ENCODE results near the gene TNIK.

TNIK gene

GRCh38 chr3:171190668-171191067, 269.5 kb downstream of the TNIK start:
- ATAC-seq (ENCODE audit: low read depth): peak; percentile 59; the same call in 2 of the 3 replicates
- Histone ChIP-seq H3K4me3 (ENCODE audit: severe bottlenecking) (no peak overlapping the region), H3K36me3 (ENCODE audit: low read depth) (no peaks in the 10 kb centered on the region), H3K9me3 (ENCODE audit: severe bottlenecking) (no peaks in the 10 kb centered on the region), H3K27ac (ENCODE audit: poor library complexity, severe bottlenecking) (no peak overlapping the region), H3K4me1 (ENCODE audit: insufficient read depth, poor library complexity, severe bottlenecking) (peaks cover 26% of the 10 kb centered on the region), H3K27me3 (ENCODE audit: insufficient read depth, poor library complexity, severe bottlenecking) (no peaks in the 10 kb centered on the region)
- DNase-seq (ENCODE audit: low spot score): no peak
- no peak for TF ChIP-seq CTCF (IDR thresholded peaks at IDR 0.05; ENCODE audit: poor library complexity, severe bottlenecking)

GRCh38 chr3:171189394-171190080, 270.7 kb downstream of the TNIK start:
- DNase-seq (ENCODE audit: low spot score) (no peak), ATAC-seq (ENCODE audit: low read depth) (no peak)
- Histone ChIP-seq H3K27me3 (ENCODE audit: insufficient read depth, poor library complexity, severe bottlenecking) (no peaks in the 10 kb centered on the region), H3K27ac (ENCODE audit: poor library complexity, severe bottlenecking) (no peak overlapping the region), H3K36me3 (ENCODE audit: low read depth) (no peaks in the 10 kb centered on the region), H3K9me3 (ENCODE audit: severe bottlenecking) (no peaks in the 10 kb centered on the region), H3K4me1 (ENCODE audit: insufficient read depth, poor library complexity, severe bottlenecking) (peaks cover 22% of the 10 kb centered on the region), H3K4me3 (ENCODE audit: severe bottlenecking) (no peak overlapping the region)
- no peak for TF ChIP-seq CTCF (IDR thresholded peaks at IDR 0.05; ENCODE audit: poor library complexity, severe bottlenecking)

GRCh38 chr3:171187706-171188290, 272.4 kb downstream of the TNIK start:
- H3K4me3 ChIP-seq (ENCODE audit: severe bottlenecking): no peak overlapping the region
- no peaks in the 10 kb centered on the region for H3K9me3 ChIP-seq (ENCODE audit: severe bottlenecking)
- peak; percentile 32; the same call in 1 of the 3 replicates for ATAC-seq (ENCODE audit: low read depth)
- peaks cover 13% of the 10 kb centered on the region for H3K4me1 ChIP-seq (ENCODE audit: insufficient read depth, poor library complexity, severe bottlenecking)
- no peak overlapping the region for H3K27ac ChIP-seq (ENCODE audit: poor library complexity, severe bottlenecking)
- peak; percentile 79 for TF ChIP-seq CTCF (IDR thresholded peaks at IDR 0.05; ENCODE audit: poor library complexity, severe bottlenecking)
- no peak for DNase-seq (ENCODE audit: low spot score)
- H3K36me3 ChIP-seq (ENCODE audit: low read depth): no peaks in the 10 kb centered on the region
- H3K27me3 ChIP-seq (ENCODE audit: insufficient read depth, poor library complexity, severe bottlenecking): no peaks in the 10 kb centered on the region

- Histone ChIP-seq H3K4me3 (ENCODE audit: severe bottlenecking) (no peak overlapping the region), H3K4me1 (ENCODE audit: insufficient read depth, poor library complexity, severe bottlenecking) (peaks cover 7% of the 10 kb centered on the region), H3K27me3 (ENCODE audit: insufficient read depth, poor library complexity, severe bottlenecking) (no peaks in the 10 kb centered on the region), H3K9me3 (ENCODE audit: severe bottlenecking) (no peaks in the 10 kb centered on the region), H3K27ac (ENCODE audit: poor library complexity, severe bottlenecking) (no peak overlapping the region), H3K36me3 (ENCODE audit: low read depth) (no peaks in the 10 kb centered on the region)
- no peak for DNase-seq (ENCODE audit: low spot score)
- no peak for ATAC-seq (ENCODE audit: low read depth)
- TF ChIP-seq CTCF (IDR thresholded peaks at IDR 0.05; ENCODE audit: poor library complexity, severe bottlenecking): no peak
Measured at GRCh38 chr3:171186817-171187500, 273.2 kb downstream of the TNIK start.

All from RWPE2 (cell line).